Activated CD4-positive, CD25-positive, alpha-beta regulatory T cell treated with anti-CD3 and anti-CD28 coated beads, Interleukin-2, amount 50 U/mL, for 16 hours (primary cell): ENCODE measurements around the gene NDUFV1.

Source experiments
- DNase-seq: peaks from one replicate; pipeline ENCODE4 v3.0.0-alpha.2; 2020; ENCODE audit warnings: low read depth, low spot score

NDUFV1 gene

DNA sequence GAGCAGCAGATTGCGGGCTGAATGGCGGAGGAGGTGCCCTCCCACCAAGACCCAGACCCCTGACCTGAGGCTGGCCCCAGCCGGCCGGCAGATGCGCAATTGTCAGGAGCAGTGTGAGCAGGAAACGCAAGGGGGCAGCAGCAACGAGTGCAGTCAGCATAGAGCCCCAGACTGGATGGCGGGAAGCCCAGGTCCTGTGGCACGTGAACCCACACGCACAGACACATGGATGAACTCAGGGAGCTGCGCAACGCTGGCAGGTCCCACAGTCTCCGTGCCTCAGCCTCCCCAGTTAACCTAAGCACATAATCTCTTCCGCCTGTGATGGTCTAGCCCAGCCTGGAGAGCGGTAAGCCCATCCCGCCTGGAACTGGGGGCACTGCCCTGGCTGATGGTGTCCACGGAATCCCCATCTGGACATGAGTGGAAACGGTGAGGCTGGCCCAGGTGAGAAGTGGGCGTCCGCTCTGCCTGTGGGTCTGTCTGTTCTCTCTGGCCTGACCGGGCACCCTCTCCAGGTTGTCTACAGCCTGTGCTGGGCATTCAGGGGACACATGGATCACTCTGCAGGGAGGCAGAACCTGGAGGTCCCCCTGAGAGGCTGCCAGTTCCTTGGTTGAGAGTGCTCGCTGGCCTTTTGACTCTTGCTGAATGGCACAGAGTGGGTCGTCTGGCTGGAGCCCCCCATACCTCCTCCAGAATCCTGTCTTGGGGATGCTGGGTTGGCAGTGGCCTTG lies 33.5 kb downstream of the NDUFV1 start:
- peak; percentile 36 for DNase-seq

DNA sequence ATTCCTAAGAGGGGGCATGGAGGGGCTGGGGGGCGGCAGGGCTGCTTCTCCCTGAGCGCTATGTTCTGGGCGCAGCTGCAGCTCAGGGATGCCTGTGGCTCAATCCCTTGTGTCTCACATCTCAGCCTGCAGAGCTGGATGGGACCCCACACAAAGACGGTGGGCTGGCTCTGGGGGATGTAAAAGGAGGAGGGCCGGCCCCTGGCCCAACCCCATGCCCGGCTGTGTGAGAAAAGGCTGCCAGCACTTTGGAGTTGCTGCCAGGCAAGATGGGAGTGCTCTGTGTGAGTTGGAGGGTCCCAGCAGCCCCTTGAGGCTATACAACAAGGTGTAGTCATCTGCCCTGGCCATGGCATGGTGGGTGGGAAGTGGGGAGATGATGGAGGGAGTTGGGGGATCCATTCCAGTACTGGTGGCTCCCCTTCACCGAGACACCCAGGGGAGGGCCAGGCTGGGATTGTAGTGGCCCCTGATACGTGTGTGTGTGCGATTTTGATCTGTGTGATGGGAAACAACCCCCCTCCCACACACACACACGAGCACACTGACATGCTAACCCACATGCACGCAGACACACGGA lies 34.1 kb downstream of the NDUFV1 start:
- DNase-seq, result no peak

GRCh38 chr11:67641338-67642172 lies 34.8 kb downstream of the NDUFV1 start:
- DNase-seq, result no peak

DNA sequence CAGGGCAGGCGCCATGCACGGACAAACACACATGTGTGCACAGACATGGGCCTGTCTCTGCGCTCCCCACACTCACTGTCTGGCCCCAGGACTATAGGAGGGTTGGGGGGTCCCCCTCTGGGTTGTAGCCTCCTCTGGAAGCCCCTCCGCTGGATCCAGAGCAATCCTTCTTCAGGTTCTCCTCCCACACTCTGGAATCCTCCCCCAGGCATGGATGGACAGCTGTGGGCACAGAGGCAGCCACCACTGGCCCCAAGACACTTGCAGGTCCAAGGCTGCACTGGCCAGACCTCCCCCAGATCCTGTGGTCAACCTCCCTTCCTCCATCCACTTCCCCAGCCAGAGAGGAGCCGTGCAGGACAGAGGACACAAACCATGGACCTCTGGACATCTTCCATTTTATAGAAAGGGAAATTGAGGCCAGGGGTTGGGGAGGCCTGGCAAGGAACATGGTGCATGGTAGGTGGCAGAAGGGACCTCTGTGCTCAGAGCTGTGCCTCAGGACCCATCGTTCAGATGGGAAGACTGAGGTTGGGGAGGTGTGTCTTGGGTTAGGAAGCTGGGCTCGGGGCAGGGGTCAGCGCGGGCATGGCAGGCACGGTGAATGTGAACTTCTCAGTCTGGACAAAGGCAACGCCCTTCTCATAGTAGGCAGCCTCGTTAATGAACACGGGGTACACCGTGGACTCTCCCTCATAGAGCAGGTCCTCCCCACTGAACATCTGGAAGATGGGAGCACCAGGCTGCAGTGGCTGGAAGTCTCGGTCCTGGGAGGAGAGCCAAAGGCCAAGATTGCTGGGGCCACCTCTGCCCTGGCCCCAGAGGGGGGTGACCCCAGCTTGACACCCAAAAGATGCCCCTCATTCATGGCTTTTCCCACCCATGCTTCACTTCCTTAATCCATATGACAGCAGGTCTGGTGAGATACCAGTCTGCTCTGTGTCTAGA lies 35.7 kb downstream of the NDUFV1 start:
- no peak for DNase-seq

GRCh38 chr11:67644042-67644441 lies 37.3 kb downstream of the NDUFV1 start:
- DNase-seq, result no peak

- DNase-seq, result no peak
Observed at GRCh38 chr11:67644472-67645418, 38.0 kb downstream of the NDUFV1 start.

- no peak for DNase-seq
Observed at GRCh38 chr11:67645521-67646461, 39.1 kb downstream of the NDUFV1 start.

DNA sequence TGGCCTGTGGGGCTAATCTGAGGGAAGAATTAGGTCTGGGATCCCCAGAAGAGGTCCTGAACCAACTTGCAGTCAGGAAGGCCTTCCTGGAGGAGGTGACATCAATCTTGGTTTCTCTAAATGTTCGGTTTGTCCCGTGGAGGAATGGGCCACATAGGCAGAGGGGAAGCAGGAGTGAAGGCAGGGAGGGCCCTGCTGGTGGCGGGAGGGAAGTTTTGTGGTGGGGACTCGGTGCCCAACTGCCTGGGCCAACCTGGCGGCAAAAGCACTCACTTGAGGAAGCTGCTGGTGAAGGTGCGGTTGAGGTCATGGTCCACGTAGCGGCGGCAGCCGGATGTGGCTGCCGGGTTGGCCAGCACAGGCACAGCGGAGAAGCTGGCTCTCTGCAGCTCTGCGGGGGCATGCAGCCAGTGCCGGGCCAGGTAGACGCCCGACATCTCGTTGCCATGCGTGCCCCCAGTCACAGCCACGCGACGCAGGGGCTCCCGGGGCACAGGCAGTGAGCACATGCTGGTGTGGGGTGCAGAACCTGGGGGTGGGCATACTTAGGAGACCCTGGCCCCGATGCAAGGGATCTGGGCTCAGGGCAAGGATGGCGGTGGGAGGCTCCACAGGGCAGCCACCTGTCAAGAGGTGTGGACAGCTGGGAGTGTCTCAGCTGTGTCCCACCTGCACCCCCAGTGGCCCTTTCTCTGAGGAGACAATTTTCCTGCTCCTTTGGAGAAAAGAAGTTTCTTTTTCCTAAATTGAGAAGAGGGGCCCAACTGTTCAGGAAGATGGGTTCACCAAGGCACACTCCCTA lies 40.0 kb downstream of the NDUFV1 start:
- no peak for DNase-seq

DNA sequence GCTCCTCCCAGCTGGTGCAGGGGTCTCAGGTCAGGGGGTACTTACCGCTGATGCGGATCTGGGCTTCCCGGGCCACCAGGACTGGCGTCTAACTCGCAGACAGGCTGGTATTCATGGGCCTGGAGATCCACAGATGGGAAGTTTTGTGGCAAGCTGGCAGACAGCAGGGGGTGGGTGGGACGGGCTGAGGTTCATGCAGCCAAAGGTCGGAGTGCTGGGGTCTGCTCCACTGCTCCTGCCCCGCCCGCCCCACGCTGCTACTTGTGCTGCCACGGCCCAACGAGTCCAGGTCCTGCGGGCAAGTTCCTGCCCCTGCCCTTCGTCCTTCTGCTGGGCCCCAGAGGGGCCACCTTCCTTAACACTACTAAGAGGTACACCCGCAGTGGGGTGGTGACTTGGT lies 40.7 kb downstream of the NDUFV1 start:
- DNase-seq, result no peak

DNA sequence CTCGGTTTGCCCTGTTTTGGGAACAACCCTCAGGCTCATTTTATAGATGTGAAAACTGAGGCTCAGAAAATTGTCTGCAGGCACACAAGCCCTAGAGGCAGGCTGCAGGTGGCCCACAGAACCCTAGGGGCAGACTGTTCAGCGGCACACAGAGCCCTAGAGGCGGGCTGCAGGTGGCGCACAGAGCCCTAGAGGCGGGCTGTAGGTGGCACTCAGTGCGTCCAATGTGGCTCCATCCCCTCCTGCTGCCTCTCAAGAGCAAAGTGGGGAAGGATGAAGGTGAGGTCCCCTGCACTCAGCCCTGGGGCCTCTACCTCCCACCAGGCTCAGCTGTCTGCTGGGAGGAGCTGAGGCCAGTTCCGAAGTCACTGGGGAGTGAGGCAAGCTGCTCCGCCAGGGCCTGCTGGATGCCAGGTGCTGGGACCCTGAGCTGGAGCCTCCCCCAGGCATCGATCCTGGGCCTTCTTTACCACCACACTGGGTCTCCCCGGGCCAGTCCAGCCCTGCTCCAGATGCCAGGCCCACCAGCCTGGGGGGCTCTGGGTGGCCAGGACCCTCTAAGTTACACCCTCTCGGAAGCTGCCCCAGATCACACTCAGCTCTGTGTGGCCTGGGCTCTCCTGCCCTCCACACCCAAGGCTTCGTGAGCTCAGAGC lies 41.5 kb downstream of the NDUFV1 start:
- DNase-seq, result no peak

DNA sequence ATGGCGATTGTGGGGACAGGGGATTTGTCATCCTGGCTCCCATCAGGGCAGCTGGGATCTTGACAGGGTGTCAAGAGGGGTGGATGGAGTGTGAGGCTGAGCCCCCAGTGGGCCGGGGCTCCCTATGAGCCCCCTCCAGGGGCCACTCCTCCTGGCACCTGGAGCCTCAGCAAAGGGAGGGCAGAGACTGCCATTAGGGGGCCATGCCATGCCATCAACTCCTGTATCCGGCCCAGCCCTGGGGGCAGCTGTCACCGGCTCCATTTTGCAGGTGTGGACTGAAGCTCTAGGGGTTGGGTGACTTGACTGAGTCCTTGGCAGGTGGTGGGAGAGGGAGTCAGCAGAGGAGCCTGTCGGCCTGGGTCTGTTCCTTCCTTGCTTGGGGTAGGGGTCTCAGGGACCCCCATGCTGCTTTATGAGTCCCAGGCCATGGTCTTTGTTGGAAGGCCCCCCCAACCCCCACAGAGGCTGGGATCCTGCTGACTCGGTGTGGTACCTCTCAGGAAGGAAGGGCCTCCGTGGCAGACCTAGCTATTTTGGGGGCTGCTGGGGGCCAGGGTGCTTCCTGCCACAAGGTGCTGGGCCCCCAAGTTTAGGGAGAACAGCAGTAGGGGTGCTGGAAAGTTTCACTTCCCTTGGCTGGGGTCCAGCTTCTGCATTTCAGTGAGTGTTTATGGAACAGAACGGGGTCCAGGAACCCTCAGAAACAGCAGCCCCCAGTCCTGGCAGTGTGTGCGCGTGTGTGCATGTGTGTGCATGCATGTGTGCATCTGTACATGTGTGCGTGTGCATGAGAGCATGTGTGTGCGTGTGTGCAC lies 42.3 kb downstream of the NDUFV1 start:
- no peak for DNase-seq

- DNase-seq, result no peak
Observed at GRCh38 chr11:67649634-67650510, 43.1 kb downstream of the NDUFV1 start.

GRCh38 chr11:67651976-67652781 lies 45.4 kb downstream of the NDUFV1 start:
- DNase-seq, result no peak

GRCh38 chr11:67652965-67653845 lies 46.5 kb downstream of the NDUFV1 start:
- DNase-seq, result no peak
